ENCODE results near the gene C11orf52.

- no peak for TF ChIP-seq CTCF (IDR thresholded peaks at IDR 0.05; ENCODE audit: low read depth, low read length)
- no peak for TF ChIP-seq EZH2phosphoT487 (IDR thresholded peaks at IDR 0.05; ENCODE audit: low read depth)
Observed at GRCh38 chr11:111906680-111907079, 12.0 kb upstream of the C11orf52 start.
